OCI-LY3 (cell line): Measurements from ENCODE around the gene CA12.

Source experiments
- H2AFZ ChIP-seq: fragments of 200-600, 300-600 bp; shearing (Covaris generic); 2 replicates; pipeline ENCODE4 v1.6.0; 2014; ENCODE audit warnings: antibody characterized with exemption, low read depth, low read length
- H3K27ac ChIP-seq: fragments of 200-600, 300-600 bp; sonication (generic); 2 replicates; pipeline ENCODE4 v1.5.1; 2014; ENCODE audit warnings: mild to moderate bottlenecking, low read length, moderate library complexity, mixed read lengths
- H3K27me3 ChIP-seq: fragments of 200-600, 300-600 bp; sonication (generic); 2 replicates; pipeline ENCODE4 v1.6.1; 2014; ENCODE audit warnings: low read depth, low read length, mixed read lengths
- H3K36me3 ChIP-seq: fragments of 200-600, 300-600 bp; sonication (generic); replicated peaks from 2 replicates; pipeline ENCODE3; 2014; ENCODE audit warnings: low read depth, low read length, mixed read lengths
- H3K4me1 ChIP-seq: fragments of 300-600, 200-600 bp; sonication (generic); 2 replicates; pipeline ENCODE4 v1.6.1; 2014; ENCODE audit warnings: low read length, mixed read lengths
- H3K4me2 ChIP-seq: fragments of 200-600, 300-600 bp; sonication (generic); 2 replicates; pipeline ENCODE4 v1.6.1; 2014; ENCODE audit warnings: low read length, mixed read lengths
- H3K4me3 ChIP-seq: fragments of 300-600, 200-600 bp; sonication (generic); 2 replicates; pipeline ENCODE4 v1.5.1; 2014; ENCODE audit warnings: antibody characterized with exemption, mild to moderate bottlenecking, low read length, moderate library complexity
- H3K79me2 ChIP-seq: fragments of 300-600, 200-600 bp; shearing (Covaris generic); 2 replicates; pipeline ENCODE4 v1.6.1; 2014; ENCODE audit warnings: mild to moderate bottlenecking, low read length, mixed read lengths
- H3K9ac ChIP-seq: fragments of 300-600, 200-600 bp; shearing (Covaris generic); 2 replicates; pipeline ENCODE4 v1.6.0; 2014; ENCODE audit warnings: mild to moderate bottlenecking, low read length, moderate library complexity
- H3K9me3 ChIP-seq: fragments of 200-600, 300-600 bp; shearing (Covaris generic); 2 replicates; pipeline ENCODE4 v1.6.1; 2014; ENCODE audit warnings: low read length, mixed read lengths; ENCODE audit not compliant: insufficient read depth
- H4K20me1 ChIP-seq: fragments of 200-600, 300-600 bp; sonication (generic); 2 replicates; pipeline ENCODE4 v1.6.1; 2016; ENCODE audit warnings: low read length, mixed read lengths; ENCODE audit not compliant: insufficient read depth
- CTCF ChIP-seq: fragments of 200-600, 300-600 bp; sonication (generic); IDR thresholded peaks from 2 replicates; pipeline ENCODE4 v1.5.1; 2014; ENCODE audit warnings: antibody characterized with exemption, low read length, low read depth
- EZH2phosphoT487 ChIP-seq: fragments of 200-600 bp; shearing (Covaris generic); IDR thresholded peaks from 2 replicates; pipeline ENCODE4 v1.6.1; 2018; ENCODE audit warnings: antibody characterized with exemption, mixed run types, low read depth

Gene CA12

GRCh38 chr15:63339006-63339766 lies 42.5 kb downstream of the CA12 start:
- Histone ChIP-seq H3K4me2 (no peak overlapping the region), H3K4me1 (peaks cover 11% of the 10 kb centered on the region), H3K36me3 (no peaks in the 10 kb centered on the region)

DNA sequence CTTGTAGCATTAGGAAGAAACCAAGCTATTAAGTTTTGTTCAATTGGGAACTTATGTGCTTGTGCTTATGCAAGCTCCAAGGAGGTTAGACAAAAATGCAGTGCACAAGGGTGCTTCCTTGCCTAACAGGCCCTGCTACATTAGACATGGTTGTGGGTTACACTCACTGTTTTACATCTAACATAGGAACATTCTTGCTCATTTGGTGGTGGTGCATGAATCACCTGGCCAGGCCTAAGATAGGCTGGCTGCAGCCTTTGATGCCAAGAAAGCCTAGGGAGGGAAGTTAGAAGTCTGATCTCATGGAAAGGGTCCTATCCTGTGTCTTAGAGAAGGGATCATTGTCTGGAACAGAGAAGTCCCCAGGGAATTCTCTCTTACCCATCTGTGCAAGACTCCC lies 43.5 kb downstream of the CA12 start:
- no peak overlapping the region for H3K4me2 ChIP-seq
- H3K4me3 ChIP-seq: no peak overlapping the region
- no peaks in the 10 kb centered on the region for H4K20me1 ChIP-seq
- H3K9ac ChIP-seq: no peak overlapping the region
- TF ChIP-seq EZH2phosphoT487 (no peak), CTCF (no peak)
- peaks cover 16% of the 10 kb centered on the region; the same call in 1 of the 2 replicates for H3K27me3 ChIP-seq
- no peaks in the 10 kb centered on the region for H3K36me3 ChIP-seq
- no peak overlapping the region for H2AFZ ChIP-seq
- no peaks in the 10 kb centered on the region for H3K9me3 ChIP-seq
- H3K27ac ChIP-seq: no peak overlapping the region
- H3K4me1 ChIP-seq: peaks cover 7% of the 10 kb centered on the region; the same call in 1 of the 2 replicates
- H3K79me2 ChIP-seq: no peaks in the 10 kb centered on the region

More at GRCh38 chr15:63339006-63339766, 42.5 kb downstream of the CA12 start:
- Histone ChIP-seq H3K9ac (no peak overlapping the region), H3K9me3 (no peaks in the 10 kb centered on the region), H3K27ac (no peak overlapping the region), H3K4me3 (no peak overlapping the region), H3K27me3 (peaks cover 23% of the 10 kb centered on the region), H4K20me1 (no peaks in the 10 kb centered on the region), H2AFZ (no peak overlapping the region), H3K79me2 (no peaks in the 10 kb centered on the region)
- no peak for TF ChIP-seq CTCF
- TF ChIP-seq EZH2phosphoT487: no peak

DNA sequence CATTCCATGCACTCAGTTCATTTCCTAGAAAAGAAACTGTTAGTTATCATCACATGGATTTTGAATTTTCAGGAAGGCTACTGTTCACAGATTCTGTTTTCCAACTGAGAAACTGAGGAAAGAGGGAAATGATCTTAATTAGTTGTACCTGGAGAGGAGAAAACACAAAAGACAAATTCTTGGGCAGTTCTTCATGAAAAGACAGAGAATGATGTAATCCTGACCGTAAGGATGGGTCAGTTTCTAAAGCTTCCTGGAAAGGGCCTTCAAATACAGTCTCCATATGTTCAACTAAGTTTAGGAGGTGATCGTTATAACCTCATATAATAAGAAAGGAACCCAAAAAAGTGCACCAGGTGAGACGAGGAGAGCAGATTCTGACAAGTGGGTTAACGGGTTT lies 44.6 kb downstream of the CA12 start:
- H3K79me2 ChIP-seq: no peaks in the 10 kb centered on the region
- no peak for TF ChIP-seq CTCF
- no peak for TF ChIP-seq EZH2phosphoT487
- H3K4me1 ChIP-seq: no peaks in the 10 kb centered on the region
- H2AFZ ChIP-seq: no peak overlapping the region
- H3K4me2 ChIP-seq: no peak overlapping the region
- no peaks in the 10 kb centered on the region for H3K36me3 ChIP-seq
- H3K27ac ChIP-seq: no peak overlapping the region
- H3K9me3 ChIP-seq: no peaks in the 10 kb centered on the region
- no peaks in the 10 kb centered on the region for H4K20me1 ChIP-seq
- peaks cover 16% of the 10 kb centered on the region; the same call in 1 of the 2 replicates for H3K27me3 ChIP-seq
- no peak overlapping the region for H3K9ac ChIP-seq
- no peak overlapping the region for H3K4me3 ChIP-seq

GRCh38 chr15:63335543-63336240 lies 46.0 kb downstream of the CA12 start:
- H3K27ac ChIP-seq: no peak overlapping the region
- TF ChIP-seq EZH2phosphoT487 (no peak), CTCF (no peak)
- H3K9me3 ChIP-seq: no peaks in the 10 kb centered on the region
- H3K4me3 ChIP-seq: no peak overlapping the region
- no peak overlapping the region for H3K9ac ChIP-seq
- H3K79me2 ChIP-seq: no peaks in the 10 kb centered on the region
- H3K27me3 ChIP-seq: peaks cover 15% of the 10 kb centered on the region; the same call in 1 of the 2 replicates
- H3K4me2 ChIP-seq: no peak overlapping the region
- H4K20me1 ChIP-seq: no peaks in the 10 kb centered on the region
- H3K36me3 ChIP-seq: no peaks in the 10 kb centered on the region
- H3K4me1 ChIP-seq: no peaks in the 10 kb centered on the region
- no peak overlapping the region for H2AFZ ChIP-seq
